Left hindlimb (tissue), 1 donor: ENCODE data around the gene TNFAIP8L1.
"Not testable (repeated sequence)": the region's sequence is repeated elsewhere in the genome, so short reads cannot be mapped to it uniquely, and the experiment has no call there.

ENCODE experiments used
- DNase-seq: peaks from one replicate; pipeline ENCODE4 v3.0.0-alpha.2; 2018

Gene TNFAIP8L1

GRCh38 chr19:4638828-4639530 is at the start of gene TNFAIP8L1:
TSS of gene TNFAIP8L1 (plus strand) at chr19:4639516. CDS start at chr19:4651870, 12,354 bp downstream.
- peak; percentile 96 for DNase-seq

GRCh38 chr19:4589579-4590410 is 49.5 kb upstream of the TNFAIP8L1 start:
- no peak for DNase-seq

GRCh38 chr19:4590559-4590958 is 48.8 kb upstream of the TNFAIP8L1 start:
- DNase-seq, result no peak

DNA sequence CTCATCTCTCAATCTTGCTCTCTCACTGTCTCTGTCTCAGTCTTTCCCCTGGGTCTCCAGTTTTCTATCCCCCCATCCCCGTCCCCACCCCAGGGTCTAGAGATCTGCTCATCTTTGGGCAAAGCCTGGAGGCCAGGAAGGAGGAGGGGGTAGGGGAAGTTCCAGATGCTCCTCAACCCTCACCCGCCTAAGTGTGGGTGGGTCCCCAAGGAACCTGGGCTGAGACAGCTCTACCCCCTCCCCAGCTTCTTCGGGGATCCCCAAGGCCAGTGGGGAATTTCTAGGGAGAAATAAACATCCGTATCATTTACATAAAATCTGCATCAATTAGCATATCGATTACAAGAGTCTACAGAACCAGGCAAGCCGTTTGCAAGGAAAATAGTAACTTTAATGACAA is 48.0 kb upstream of the TNFAIP8L1 start:
- DNase-seq, result no peak

GRCh38 chr19:4592445-4592844 is 46.9 kb upstream of the TNFAIP8L1 start:
- DNase-seq, result no peak

DNA sequence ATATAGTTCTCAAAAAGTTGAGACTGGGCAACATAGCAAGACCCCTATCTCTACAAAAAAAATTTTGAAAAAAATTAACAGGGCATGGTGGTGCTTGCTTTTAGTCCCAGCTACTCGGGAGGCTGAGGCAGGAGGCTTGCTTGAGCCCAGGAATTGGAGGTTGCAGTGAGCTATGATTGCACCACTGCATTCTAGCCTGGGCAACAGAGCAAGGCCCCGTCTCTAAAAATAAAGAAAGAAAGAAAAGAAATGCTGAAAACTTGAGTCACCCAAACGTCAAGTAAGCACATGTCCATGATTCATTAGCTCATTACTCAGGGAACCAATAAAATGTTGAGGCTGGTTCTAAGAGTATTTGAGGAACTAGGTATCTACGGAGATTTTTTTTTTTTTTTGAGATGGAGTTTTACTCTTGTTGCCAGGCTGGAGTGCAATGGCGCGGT is 45.9 kb upstream of the TNFAIP8L1 start:
- no peak for DNase-seq

GRCh38 chr19:4594201-4594600 is 45.1 kb upstream of the TNFAIP8L1 start:
- DNase-seq, result no peak

DNA sequence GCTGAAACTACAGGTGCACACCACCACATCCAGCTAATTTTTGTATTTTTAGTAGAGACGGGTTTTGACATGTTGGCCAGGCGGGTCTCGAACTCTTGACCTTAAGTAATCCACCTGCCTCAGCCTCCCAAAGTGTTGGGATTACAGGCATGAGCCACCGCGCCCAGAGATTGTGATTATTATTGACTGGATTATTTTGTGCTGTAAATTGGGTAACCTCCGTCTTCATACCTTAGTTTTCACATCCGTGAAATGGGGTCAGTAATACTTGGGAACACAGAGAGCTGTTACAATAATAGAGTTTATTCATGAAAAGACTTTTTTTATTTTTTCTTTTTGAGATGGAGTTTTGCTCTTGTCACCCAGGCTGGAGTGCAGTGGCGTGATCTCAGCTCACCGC is 44.2 kb upstream of the TNFAIP8L1 start:
- not testable (repeated sequence) for DNase-seq

GRCh38 chr19:4596033-4596904 is 43.0 kb upstream of the TNFAIP8L1 start:
- peak; percentile 61 for DNase-seq

DNA sequence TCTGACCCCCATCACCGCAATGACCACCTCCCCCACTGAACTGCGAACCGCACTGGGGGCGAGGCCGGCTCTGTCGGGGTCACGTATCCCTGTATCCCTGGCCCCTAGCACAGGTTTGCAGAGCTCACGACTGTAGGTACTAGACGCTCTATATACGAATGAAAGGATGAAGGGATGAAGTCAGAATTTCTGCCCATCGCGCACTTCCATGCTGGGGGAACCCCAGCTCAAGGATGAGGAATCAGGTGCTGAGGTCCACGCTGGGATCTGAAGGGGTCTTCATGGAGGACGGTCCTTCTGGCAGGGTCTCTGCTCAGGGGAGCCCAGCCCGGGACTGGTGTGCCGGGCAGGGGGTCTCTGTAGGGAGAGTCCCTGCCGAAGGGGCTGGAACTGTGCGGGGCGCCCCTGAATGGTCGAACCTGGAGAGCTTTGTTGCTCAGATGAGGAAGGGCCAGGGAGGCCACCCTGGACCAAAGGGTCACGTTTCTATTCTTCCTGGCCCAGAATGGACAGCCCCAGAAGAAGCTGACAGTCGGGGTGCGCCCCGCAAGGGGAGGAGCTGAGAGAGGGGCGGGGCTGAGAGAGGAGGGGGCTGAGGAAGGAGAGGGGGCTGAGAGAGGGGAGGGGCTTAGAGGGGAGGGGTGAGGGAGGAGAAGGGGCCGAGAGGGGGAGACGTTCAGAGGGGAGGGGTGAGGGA is 41.9 kb upstream of the TNFAIP8L1 start:
- no peak for DNase-seq

GRCh38 chr19:4597975-4598671 is 41.2 kb upstream of the TNFAIP8L1 start:
- DNase-seq, result peak; percentile 64

DNA sequence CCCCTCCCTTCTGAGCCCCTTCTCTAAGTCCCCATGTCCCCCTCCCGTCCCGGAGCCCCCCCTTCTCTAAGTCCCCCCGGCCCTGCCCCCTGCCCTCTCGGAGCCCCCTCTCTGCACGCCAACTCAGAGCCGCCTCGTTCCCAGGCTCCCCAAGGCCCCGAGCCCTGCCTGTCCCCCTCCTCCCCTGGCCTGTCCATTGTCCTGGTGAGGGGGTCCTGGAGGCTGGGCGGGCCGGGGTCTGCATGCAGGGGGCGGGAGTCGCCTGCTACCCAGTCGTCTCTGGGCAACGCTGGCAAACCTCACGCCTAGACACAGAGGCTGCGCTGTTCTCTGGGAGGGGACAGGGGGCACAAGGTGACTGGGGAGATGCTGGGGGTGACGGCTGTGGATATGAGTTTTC is 40.6 kb upstream of the TNFAIP8L1 start:
- no peak for DNase-seq

GRCh38 chr19:4600082-4600481 is 39.2 kb upstream of the TNFAIP8L1 start:
- DNase-seq, result no peak

DNA sequence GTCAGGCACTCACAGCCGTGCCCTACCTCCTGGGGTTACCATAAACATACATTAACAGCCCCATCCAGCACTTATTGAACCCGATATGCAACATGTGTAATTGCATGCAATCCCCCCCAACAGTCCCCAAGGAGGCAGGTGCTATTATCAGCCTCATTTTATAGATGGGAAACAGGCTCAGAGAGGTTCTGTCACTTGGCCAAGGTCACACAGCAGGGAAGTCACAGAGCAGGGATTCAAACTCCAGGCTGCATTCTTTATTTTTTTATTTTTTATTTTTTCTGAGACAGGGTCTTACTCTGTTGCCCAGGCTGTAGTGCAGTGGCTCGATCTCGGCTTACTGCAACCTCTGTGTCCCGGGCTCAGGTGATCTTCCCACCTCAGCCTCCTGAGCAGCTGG is 38.4 kb upstream of the TNFAIP8L1 start:
- DNase-seq, result no peak

DNA sequence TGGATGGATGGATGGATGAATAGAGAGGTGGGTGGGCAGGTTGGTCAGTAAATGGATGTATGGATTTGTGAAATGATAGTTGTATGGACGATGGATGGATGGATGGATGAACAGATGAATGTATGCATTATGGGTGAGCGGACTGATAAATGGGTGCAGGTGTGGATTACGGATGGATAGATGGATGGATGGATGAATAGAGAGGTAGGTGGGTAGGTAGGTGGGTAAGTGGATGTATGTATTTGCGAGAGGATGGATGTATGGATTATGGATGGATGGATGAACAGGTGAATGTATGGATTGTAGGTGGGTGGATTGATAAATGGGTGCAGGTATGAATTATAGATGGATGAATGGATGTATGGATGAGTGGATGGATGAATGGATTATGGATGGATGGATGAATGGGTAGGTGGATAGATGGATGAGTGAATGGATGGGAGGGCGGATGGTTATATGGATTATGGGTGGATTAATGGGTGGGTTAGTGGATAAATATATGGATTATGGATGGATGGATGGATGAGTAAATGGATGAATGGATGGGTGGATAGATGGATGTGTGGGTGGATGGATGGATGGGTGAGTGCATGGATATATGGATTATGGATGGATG is 37.0 kb upstream of the TNFAIP8L1 start:
- DNase-seq, result no peak

DNA sequence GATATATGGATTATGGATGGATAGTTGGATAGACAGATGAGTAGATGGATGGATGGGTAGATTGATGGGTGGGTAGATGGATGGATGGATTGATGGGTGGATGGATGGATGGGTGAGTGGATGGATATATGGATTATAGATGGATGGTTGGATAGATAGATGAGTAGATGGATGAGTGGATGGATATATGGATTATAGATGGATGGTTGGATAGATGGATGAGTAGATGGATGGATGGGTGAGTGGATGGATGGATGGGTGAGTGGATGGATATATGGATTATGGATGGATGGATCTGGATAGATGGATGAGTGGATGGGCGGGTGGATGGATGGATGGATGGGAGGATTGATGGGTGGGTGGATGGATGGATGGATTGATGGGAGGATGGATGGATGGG is 36.4 kb upstream of the TNFAIP8L1 start:
- DNase-seq, result no peak

GRCh38 chr19:4604912-4605311 is 34.4 kb upstream of the TNFAIP8L1 start:
- DNase-seq, result no peak

DNA sequence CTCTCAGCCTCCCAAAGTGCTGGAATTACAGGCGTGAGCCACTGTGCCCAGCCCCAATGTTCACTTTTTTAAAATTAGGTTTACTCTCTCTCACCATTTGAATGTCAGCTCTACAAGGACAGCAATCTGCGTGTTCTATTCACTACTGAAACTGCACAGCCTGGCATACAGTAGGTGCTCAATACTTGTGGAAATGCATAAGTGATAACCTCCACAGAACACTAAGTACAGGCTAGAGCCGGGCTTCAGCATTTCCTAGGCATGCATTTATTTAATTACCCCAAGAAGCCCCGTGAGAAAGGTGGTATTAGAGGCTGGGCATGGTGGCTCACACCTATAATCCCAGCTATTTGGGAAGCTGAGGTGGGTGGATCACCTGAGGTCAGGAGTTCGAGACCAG is 33.1 kb upstream of the TNFAIP8L1 start:
- DNase-seq, result no peak

- peak; percentile 76 for DNase-seq
Observed at GRCh38 chr19:4606921-4607678, 32.2 kb upstream of the TNFAIP8L1 start.

DNA sequence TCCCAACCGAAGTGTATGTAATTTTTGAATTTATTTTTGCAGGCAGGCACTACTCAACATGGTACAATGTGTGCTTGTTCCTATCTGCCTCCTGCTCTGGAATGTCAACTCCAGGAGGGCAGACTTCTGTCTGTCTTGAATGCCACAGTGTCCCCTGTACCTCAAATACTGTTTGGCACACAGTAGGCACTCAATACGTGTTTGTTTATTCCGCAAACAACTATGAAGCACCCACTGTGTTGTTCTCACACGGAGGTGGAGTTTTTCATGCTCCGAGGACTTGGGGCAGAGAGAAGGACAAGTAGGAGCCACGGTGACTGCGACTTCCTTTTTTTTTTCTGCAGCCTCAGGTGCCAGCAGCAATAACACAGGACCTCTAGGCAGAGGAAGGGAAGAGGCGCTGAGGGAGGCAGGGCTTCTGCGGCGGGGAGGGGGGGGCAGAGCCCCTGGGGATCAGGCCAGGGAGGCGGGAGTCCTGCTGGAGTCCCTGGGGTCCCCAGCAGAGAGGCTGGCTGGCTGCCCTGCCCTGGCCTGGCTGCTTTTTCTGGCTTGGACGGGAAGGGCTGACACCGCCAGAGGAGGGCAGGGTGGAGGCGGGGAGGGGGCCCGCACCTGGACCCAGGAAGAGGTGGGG is 29.3 kb upstream of the TNFAIP8L1 start:
- no peak for DNase-seq
